Right atrium auricular region (tissue), 2 donors: Measurements from ENCODE around the gene SARS1. TPM values are rescaled to one million over a fixed set of nuclear protein-coding genes. Genes with fewer than 3 reads are reported as not detected.
"Not testable (repeated sequence)": the region's sequence is repeated elsewhere in the genome, so short reads cannot be mapped to it uniquely, and the experiment has no call there.

Experiments used
- DNase-seq: peaks from one replicate; pipeline ENCODE4 v3.0.0-alpha.2; 2019; ENCODE audit warnings: low spot score
- H3K27ac ChIP-seq, 2 donors: fragments of 200-600 bp; sonication (generic); 1 replicate in 1 of 2; 2 replicates in 1 of 2; pipeline ENCODE4 v1.5.1; 2016 to 2019
- H3K27me3 ChIP-seq, 2 donors: fragments of 200-600 bp; sonication (generic); one replicate each; pipeline versions ENCODE4 v1.5.1 to v1.6.0; 2017 to 2019
- H3K36me3 ChIP-seq: fragments of 200-600 bp; sonication (generic); one replicate; pipeline ENCODE4 v1.5.1; 2016
- H3K4me1 ChIP-seq, 2 donors: fragments of 200-600 bp; sonication (generic); one replicate each; pipeline versions ENCODE4 v1.5.1 to v1.6.0; 2017 to 2019
- H3K4me3 ChIP-seq, 2 donors: fragments of 200-600 bp; sonication (generic); 1 replicate in 1 of 2; 2 replicates in 1 of 2; pipeline ENCODE4 v1.5.1; 2017 to 2019; ENCODE audit warnings: mild to moderate bottlenecking in 1 of 2, moderate library complexity in 1 of 2
- H3K9me3 ChIP-seq, 2 donors: fragments of 200-600 bp; sonication (generic); one replicate each; pipeline ENCODE4 v1.5.1; 2019
- total RNA-seq, 2 donors: library from RNA; depleted of rRNA; stranded (reverse); fragments of >200 nt; gene quantifications; one replicate each; pipeline ENCODE4 v1.1.0, GENCODE V29; 2016
- TF ChIP-seq, protein P1 (sequence below), 2 donors: fragments of 200-600 bp; sonication (generic); IDR thresholded peaks; one replicate each; pipeline ENCODE4 v1.5.1; 2019; ENCODE audit warnings: antibody characterized with exemption in 2 of 2

The SARS1 gene
- total RNA-seq, 2 donors from 2014 or later: 108 to 130 TPM

DNA sequence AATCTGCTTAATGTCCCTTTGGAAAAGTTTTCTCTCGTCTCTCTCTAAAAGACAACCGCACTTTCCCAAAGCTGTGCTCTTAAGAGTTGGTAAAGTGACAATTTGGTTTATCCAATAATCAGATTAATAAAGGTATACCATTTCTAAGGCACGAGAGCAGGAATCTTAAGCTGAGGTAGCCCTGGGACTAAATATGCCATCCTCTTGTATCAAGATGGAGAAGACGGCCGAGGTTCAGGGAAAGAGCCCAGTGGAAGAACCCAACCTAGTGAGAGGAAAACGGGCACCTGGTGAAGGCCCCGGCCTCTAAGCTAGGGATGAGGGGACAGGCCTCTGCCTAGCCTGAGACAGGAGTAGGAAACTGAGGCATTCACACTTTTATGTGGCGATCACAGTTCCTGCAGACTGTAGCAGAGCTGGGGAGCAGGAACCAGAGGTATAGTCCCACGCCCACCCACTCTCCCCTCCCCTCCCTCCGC is 334 bp upstream of the SARS1 start:
- H3K27me3 ChIP-seq: no peaks in the 10 kb centered on the region
- peaks cover 0 to 46% of the 10 kb centered on the region in 2 donors for H3K4me1 ChIP-seq
- H3K27ac ChIP-seq: peak overlapping the region; percentile 92 to 96
- no peaks in the 10 kb centered on the region for H3K36me3 ChIP-seq
- peak overlapping the region; percentile 75 to 88 for H3K4me3 ChIP-seq
- no peak for DNase-seq
- TF ChIP-seq, protein P1, sequence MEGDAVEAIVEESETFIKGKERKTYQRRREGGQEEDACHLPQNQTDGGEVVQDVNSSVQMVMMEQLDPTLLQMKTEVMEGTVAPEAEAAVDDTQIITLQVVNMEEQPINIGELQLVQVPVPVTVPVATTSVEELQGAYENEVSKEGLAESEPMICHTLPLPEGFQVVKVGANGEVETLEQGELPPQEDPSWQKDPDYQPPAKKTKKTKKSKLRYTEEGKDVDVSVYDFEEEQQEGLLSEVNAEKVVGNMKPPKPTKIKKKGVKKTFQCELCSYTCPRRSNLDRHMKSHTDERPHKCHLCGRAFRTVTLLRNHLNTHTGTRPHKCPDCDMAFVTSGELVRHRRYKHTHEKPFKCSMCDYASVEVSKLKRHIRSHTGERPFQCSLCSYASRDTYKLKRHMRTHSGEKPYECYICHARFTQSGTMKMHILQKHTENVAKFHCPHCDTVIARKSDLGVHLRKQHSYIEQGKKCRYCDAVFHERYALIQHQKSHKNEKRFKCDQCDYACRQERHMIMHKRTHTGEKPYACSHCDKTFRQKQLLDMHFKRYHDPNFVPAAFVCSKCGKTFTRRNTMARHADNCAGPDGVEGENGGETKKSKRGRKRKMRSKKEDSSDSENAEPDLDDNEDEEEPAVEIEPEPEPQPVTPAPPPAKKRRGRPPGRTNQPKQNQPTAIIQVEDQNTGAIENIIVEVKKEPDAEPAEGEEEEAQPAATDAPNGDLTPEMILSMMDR (IDR thresholded peaks at IDR 0.05): no peak
- H3K9me3 ChIP-seq: no peaks in the 10 kb centered on the region

DNA sequence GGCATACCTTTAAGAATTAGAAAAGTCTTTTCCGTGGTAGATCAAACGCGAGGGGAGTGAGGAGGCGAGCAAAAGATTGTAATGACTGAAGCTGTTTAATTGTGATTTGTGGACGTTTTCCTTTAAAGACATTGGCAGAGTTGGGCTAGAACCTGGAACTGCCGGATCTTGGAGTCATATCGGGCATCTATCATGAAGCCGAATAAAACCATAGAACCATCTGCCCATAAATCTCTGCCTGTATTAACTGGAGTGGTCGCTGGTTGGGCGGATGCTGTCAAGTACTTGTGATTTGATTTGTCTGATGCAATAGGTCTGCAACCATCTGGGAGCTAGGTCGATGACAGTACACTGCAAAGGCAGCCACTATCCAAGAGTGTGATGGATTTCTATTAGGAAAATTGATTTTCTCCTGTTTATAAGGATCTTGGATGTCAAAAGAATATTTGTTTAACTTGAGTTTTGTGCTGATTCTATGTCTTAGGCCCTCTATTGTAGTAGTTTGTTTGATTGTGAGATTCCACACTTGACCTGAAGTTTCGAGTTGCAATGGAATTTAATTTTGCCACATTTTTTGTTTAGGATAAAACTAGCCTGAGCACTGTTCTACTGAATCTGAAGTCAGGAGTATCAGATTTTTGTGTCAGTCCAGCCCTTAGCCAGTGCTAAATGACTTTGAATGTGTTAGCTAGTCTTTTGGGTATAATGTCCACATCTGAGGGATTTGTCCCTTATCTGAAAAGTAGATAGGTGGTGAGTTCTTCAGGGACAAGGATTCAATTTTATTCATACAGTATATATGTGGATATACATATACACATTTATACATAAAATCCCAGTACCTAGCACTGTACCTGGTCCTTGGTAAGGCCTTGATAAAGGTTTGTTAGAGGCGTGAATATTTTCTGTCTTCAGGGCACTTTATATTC is 1.2 kb downstream of the SARS1 start:
- H3K9me3 ChIP-seq: no peaks in the 10 kb centered on the region
- peaks cover 0 to 40% of the 10 kb centered on the region in 2 donors for H3K4me1 ChIP-seq
- H3K27me3 ChIP-seq: no peaks in the 10 kb centered on the region
- peak overlapping the region; percentile 75 to 88 for H3K4me3 ChIP-seq
- H3K27ac ChIP-seq: peak overlapping the region; percentile 92 to 96
- DNase-seq: peak; percentile 69
- TF ChIP-seq, protein P1 (IDR thresholded peaks at IDR 0.05): no peak
- no peaks in the 10 kb centered on the region for H3K36me3 ChIP-seq

DNA sequence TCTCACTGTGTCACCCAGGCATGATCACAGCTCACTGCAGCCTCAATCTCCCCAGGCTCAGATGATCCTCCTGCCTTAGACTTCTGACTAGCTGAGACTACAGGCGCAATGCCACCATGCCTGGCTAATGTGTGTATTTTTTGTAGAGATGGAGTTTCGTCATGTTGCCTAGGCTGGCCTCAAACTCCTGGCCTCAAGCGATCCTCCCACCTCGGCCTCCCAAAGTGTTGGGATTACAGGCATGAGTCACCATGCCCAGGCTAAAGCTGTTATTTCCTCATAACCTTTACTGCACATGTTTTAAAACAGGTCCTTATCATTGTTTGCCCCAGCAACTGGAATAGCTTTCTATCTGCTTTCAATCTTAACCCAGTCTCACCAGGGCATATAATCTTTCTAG is 2.9 kb downstream of the SARS1 start:
- Histone ChIP-seq H3K36me3 (no peaks in the 10 kb centered on the region), H3K27me3 (no peaks in the 10 kb centered on the region), H3K4me1 (peaks cover 0 to 40% of the 10 kb centered on the region in 2 donors), H3K4me3 (no peak overlapping the region), H3K27ac (no peak overlapping the region), H3K9me3 (no peaks in the 10 kb centered on the region)
- DNase-seq: no peak
- TF ChIP-seq, protein P1 (IDR thresholded peaks at IDR 0.05): no peak

DNA sequence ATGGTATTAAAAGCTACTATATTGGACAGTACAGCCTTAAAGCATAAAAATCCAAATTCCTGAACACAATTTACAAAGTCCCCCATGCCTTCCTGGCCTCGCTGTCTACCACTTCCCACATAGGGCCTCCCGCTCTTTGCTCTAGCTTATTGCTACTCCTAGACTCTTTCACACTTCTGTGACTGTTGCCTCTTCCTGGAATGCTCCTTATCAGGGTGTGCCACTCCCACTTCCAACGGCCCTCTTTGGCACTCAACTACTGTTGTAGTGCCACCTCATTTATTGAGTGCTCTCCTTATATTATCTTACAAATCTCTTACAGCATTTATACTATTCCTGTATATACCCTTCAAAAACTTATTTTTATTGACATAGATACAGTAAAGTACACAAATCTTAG is 4.8 kb downstream of the SARS1 start:
- H3K9me3 ChIP-seq: no peaks in the 10 kb centered on the region
- H3K4me1 ChIP-seq: peaks cover 0 to 36% of the 10 kb centered on the region in 2 donors
- TF ChIP-seq, protein P1 (IDR thresholded peaks at IDR 0.05): no peak
- no peak for DNase-seq
- H3K27ac ChIP-seq: no peak overlapping the region
- H3K27me3 ChIP-seq: no peaks in the 10 kb centered on the region
- no peak overlapping the region for H3K4me3 ChIP-seq
- H3K36me3 ChIP-seq: peaks cover 8% of the 10 kb centered on the region

DNA sequence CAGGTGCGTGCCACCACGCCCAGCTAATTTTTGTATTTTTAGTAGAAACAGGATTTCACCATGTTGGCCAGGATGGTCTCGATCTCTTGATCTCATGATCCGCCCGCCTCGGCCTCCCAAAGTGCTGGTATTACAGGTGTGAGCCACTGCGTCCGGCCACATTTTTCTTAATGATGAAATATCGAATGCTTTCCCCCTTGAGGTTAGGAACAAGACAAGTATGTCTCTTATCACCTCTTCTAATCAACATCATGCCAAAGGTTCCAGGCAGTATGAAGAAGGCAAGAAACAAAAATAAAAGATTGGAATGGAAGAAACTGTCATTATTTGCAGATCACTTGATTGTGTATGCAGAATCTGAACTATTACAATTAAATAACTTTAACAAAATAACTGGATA is 7.5 kb downstream of the SARS1 start:
- peaks cover 0 to 20% of the 10 kb centered on the region in 2 donors for H3K4me1 ChIP-seq
- peaks cover 17% of the 10 kb centered on the region for H3K36me3 ChIP-seq
- DNase-seq, H3K27me3 ChIP-seq, H3K4me3 ChIP-seq, H3K9me3 ChIP-seq, H3K27ac ChIP-seq: not testable (repeated sequence)

DNA sequence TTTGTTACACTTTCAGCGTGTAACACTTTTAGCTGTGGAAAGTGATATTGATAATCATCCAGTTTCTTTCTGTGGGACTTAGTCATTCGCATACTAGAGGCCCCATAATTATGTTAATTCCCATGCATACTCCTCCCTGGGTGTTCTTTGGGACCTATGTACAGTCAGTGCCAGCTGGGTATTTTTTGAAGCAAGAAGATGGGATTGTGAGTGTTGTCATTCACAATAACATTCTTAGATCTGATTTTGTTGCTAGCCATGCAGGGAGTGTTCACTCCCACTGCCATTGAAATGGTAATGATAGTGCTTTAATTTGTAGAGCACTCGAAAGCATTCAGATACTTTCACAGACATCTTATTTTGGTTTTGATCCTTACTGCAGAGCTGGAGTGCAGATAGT is 11.6 kb downstream of the SARS1 start:
- Histone ChIP-seq H3K4me3 (no peak overlapping the region), H3K27me3 (no peaks in the 10 kb centered on the region), H3K4me1 (peaks cover 0 to 2% of the 10 kb centered on the region in 2 donors), H3K36me3 (peaks cover 40% of the 10 kb centered on the region), H3K27ac (no peak overlapping the region), H3K9me3 (no peaks in the 10 kb centered on the region)
- TF ChIP-seq, protein P1 (IDR thresholded peaks at IDR 0.05): no peak
- DNase-seq: no peak
